Left forelimb (tissue), 1 donor: ENCODE measurements around the gene CEP120.
"Not testable (repeated sequence)": the region's sequence is repeated elsewhere in the genome, so short reads cannot be mapped to it uniquely, and the experiment has no call there.

Experiments
- DNase-seq: peaks from one replicate; pipeline ENCODE4 v3.0.0-alpha.2; 2018; ENCODE audit warnings: low spot score

CEP120 gene

DNA sequence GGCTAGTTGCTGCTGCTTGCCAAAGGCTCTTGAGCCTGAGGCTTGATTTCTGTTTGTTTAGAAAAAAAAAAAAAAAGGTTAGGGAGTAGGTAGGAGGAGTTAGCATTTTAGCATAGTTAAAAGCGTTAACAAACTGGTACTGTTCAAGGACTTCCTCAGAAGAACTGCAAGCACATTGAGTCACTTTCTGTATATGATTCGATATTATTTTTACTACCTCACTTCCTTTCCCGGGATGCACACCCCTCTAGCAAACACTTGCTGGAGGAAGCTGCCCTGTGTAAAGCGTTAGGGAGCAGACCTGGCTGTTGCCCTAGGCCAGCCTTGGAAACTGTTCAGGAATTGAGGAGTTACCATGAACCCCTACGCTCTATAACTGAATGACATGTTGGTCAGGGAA lies 15.7 kb upstream of the CEP120 start:
- no peak for DNase-seq

DNA sequence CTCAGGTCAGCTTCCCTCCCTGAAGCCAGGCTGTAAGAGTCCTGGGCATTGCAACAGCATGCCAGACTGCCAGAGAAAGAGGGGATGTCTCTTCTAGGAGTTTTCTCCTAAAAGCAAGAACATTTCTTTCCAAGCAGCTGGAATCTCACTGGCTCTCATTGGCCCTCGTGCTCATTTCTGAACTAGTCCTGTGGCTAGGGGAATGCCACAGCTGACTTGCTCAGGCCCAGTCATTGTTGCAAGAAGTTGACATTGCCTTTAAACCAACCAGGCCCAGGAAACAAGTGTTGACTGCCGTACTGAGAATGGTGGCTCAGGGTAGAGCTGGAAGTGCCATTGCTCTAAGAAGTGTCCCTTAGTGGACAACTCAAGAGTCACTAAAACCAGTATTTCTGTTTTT lies 15.0 kb upstream of the CEP120 start:
- no peak for DNase-seq

DNA sequence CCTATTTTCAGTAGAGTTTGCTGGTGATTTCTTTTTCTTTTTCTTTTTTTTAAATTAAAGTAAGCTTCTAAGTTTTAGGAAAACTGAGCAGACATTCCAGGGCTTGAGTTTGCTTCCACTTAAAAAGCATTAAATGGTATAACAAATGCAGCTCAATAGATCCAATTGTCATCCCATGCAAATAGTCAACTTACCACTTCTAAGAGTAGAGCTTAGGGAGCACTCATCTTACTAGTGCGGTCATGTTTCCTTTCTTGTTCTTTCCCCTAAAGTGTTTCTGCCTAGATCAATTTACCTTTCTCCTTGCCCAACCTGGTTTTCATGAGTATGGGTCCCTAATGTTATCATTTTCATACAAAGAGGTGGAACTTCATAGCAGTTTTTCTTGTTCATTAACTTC lies 13.0 kb upstream of the CEP120 start:
- no peak for DNase-seq

DNA sequence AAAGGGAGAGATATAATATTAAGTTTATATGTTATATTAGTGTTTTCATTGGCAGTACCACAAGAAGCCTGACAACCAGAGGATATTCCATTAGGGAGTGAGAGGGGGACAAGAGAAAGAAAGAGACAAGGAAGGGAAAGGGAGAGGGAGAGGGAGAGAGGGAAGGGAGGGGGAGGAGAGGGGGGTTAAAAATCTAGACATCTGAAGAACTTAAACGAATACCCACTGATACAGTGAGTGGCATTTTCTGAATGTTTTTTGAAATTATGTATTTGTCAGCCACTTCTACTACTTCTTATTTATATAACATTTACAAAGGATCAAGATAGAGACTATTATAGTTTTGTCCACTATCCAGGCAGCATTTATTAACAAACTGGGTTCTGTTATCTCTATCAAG lies 11.6 kb upstream of the CEP120 start:
- DNase-seq, result no peak

DNA sequence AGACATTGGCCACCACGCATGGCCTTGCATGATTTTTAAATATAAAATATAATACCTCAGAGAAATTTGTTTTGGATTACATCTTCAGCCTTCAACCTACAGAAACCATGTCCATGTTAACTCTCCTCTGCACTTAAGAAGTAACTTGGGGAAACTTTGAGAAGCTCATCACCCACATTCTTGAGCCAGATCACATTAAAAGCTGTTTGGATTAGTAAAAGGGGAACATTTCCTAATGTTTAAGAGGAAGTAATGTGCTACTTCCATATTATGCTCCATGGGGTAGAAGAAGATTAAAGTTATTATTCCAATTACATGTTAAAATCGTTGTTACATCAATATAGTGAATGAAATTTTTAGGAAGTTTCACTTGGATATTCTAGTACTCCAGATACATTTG lies 10.4 kb upstream of the CEP120 start:
- DNase-seq, result no peak

DNA sequence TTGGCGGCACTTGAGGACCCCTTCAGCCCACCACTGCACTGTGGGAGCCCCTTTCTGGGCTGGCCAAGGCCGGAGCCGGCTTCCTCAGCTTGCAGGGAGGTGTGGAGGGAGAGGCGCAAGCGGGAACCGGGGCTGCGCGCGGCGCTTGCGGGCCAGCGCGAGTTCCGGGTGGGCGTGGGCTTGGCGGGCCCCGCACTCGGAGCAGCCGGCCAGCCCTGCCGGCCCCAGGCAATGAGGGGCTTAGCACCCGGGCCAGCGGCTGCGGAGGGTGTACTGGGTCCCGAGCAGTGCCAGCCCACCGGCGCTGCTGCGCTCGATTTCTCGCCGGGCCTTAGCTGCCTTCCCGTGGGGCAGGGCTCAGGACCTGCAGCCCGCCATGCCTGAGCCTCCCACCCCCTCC lies 7.2 kb upstream of the CEP120 start:
- not testable (repeated sequence) for DNase-seq

DNA sequence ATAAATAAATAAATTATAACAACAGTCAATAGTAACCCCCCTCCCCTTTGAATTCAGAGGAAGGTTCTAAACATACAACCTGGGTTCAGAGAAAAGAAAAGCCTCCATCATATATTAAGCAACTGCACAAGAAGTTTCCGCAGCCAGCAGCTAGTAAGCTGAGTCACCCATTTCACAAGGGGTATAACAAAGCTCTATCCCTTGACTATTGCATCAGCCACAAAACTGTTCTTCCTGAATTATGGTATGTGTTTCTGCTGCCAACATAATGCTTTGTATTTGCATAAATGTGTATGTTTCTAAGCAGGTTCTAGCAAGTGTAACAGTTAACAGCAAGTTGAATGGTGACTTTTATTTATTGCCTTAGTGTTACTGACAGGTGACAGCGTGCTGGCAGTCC lies 6.8 kb upstream of the CEP120 start:
- DNase-seq, result no peak

DNA sequence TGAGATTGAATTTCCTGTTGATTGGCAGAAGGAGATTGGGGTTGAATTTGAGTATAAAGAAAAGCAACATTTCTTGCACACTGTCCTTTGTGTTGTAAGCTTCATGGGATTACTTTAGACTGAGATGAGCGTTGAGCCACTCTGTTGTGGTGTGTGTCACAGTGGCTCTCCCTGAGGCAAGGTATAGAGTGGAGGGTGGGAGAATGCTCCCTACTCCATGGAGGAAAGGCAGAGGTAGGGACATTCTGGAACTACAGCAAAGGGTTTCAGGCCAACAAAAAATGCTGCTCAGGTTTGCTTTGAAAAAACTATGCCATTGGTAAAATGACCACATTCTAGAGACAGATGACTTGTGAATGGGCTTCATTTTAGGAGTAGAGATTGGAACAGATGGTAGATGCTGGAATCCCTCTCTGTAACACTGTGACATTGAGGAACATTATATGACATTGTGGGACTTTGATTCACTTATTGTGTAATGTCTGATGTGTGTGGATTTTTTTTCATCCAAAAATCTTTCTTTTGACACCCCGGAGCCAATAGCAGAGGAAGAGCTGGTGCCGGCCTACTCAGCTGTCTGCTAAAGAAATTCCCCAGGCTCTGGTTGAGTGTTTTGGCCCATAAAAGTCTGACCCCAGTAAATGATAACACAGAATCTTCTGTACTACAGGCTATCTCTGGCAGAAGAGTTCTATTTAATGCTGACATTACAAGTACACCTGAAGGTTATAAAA lies 6.2 kb upstream of the CEP120 start:
- no peak for DNase-seq

DNA sequence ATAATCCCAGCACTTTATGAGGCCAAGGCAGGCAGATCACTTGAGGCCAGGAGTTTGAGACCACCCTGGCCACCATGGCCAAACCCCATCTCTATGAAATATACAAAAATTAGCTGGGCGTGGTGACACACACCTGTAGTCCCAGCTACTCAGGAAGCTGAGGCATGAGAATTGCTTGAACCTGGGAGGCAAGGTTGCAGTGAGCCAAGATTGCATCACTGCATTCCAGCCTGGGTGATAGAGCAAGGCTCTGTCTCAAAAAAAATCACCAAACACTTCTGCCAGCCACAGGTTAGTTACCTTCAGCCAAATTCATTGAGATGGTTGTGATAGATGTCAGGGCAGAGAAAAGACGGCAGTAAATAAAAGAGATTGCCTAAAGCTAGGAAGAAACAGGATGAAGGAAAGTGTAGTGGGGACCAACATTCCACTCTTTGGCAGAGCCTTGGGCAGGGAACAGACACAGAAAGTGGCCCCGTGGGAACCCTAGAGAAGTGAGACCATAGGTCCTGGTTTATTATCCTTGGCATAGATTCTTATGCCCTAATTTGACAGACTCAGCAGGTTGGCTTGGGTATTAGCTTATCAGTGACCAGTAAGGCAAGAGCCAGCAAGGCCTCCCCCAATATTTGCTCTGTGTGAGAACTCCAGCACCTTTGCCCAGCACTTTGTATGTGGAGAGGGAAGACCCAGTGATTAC lies 5.5 kb upstream of the CEP120 start:
- no peak for DNase-seq

DNA sequence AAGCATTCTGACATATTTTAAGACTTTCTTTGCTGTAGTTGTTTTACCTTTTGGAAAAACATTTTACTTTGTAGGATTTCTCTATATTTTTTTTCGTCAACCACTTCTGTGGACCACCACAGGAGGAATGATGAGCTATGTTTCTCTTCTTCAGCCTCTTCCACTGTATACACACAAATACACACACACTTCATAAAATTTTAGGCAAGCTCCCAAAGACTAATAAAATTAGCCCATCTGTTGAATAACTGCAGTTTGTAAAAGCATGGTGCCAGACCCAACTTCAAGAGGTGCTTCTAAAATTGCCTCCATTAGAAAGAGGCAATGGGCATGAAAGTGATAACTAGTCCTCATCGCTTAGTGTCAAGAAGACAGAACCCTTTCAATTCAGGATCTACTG lies 4.1 kb upstream of the CEP120 start:
- DNase-seq, result no peak

DNA sequence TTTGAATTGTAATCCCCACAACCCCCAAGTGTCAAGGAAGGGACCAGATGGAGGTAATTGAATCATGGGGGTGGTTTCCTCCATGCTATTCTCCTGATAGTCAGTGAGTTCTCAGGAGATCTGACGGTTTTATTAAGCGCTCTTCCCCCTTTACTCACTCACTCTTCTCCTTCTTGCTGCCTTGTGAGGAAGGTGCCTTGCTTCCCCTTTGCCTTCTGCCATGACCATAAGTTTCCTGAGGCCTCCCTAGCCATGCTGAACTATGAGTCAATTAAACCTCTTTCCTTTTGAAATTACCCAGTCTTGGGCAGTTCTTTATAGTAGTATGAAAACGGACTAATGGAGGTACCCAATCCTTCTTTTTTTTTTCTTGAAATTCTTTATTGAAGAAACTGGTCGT lies 2.2 kb upstream of the CEP120 start:
- DNase-seq, result no peak

DNA sequence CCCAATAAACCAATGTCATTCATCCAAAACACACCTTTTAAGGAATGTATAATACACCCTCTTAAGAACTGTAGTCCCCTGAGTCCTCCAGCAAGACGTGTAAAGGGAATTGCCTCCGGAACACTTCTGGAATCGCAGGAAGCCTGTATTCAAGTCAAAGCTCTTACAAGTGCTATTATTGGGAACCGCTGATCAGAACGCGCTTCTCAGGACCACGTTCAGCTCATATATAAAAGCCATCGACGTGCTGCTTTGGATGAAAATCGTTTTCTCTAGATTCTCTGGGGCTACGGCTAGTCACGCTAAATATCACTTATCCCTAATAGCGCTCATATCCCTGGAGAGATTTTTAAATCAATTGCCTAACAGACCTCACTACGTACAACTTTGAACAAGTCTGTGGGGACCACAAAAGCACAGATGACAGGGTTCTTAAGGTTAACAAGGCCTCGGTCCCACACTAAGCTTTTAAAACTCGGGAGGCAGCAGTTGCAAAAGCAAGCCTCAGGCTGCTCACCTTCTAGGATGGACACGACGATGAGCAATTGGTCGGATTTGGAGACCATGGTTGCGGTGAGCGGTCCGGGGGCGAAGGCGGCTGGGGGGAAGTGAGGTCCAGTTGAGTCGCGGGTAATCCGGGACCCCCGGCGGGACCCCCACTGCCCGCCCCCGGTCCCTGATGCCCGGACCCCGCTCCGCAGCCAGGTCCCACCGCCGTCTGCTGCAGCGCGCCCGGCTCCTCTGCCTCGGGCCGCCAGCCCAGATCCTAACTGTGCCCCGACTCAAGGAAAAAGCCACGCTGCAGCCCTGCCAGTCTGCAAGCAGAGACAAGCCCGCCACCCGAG lies 548 bp downstream of the CEP120 start:
- no peak for DNase-seq

DNA sequence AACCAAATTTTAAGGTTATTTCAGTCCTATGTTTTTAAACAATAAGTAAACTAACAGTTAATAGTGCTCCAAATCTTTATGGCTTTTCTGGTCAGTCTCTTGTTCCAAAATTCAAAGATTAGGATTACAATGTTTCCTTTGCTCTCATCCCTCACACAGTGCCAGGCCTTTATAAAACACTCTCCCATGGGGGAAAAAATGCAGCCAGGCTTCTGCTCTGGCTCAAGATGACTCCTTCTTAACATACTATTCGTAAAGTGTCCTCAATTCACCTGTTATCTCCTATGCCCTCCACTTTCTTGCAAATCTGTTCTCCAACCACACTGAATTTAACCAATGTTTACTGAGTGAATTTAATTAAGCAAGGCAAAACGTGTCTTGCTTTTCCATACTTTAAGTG lies 1.4 kb downstream of the CEP120 start:
- no peak for DNase-seq

DNA sequence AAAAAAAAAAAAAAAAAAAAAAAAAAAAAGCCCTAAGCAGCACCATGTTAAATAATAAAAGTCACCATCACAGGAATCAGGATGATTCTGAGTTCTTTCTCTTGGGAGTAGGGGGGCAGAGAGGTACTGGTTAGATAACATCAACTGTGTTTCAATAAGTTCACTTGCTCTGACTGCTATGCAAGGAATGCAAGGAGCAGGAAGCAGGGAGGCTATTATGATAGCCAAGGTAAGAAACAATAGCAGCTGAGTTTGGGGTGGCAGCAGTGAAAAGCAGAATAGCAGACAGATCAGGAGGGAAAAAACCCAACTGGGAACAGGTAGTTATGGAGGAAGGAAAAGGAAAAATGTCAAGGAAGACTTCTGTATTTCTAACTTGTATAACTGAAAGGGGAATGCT lies 8.2 kb downstream of the CEP120 start:
- no peak for DNase-seq

DNA sequence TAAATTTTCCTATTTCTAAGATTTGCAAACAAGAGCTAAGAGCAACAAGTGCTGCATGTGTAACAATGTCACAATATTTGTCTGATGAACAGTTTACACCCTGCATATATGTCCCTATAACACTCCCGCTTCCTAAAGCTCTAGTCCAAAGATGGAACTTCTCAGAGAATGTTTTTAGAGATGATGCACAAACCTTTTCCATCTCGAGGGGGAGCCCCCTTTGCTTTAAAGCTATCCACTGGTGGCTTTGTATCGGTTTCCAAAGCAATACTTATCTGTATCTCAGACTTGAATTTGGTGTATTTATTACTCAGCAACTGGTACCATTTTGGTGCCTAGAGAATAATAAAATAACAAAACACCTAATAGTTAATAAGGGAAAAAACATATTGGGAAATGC lies 11.0 kb downstream of the CEP120 start:
- no peak for DNase-seq

DNA sequence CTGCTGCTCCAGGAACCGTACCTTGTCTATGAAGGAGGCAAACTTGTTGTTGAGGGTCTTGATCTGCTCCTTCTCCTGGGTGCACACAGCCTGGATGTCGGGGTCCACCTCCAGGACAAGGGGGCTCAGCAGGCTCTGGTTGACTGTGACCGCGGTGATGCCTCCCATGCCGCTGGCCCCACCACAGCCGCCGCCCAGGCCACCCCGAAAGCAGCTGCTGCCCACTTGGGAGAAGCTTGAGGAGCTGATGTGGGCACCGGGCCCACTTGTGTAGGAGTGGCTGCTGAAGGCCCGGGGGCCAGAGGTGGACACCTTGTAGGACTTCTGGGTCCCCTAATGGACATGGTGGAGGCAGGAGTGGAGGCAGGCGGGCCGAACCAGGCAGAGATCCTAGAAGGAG lies 21.2 kb downstream of the CEP120 start:
- not testable (repeated sequence) for DNase-seq

DNA sequence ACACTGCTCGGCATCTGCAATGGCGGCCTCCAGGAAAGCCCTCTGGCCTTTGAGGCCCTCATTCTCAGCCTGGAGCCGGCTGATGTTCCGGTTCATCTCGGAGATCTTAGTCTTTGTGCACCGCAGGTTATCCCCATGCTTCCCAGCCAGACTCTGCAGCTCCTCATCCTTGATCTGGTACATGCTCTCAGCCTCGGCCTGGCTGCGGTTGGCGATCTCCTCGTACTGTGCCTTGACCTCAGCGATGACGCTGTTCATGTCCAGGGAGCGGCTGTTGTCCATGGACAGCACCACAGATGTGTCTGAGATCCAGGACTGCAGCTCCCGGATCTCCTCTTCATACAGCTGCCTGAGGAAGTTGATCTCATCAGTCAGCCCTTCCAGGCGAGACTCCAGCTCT lies 21.9 kb downstream of the CEP120 start:
- DNase-seq, result no peak

DNA sequence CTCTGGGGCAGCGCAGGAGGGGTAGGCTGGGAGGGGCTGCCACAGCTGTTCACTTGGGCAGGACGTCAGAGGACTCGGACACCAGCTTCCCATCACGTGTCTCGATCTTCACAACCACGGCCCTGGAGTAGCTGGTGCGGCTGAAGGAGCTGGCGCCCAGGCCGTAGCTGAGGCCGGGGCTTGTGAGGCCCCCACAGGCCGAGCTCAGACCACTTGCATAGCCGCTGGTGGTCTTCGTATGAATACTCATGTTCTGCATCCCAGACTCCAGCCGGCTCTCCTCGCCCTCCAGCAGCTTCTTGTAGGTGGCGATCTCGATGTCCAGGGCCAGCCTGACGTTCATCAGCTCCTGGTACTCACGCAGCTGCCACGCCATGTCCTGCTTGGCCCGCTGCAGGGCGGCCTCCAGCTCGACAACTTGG lies 22.3 kb downstream of the CEP120 start:
- DNase-seq, result not testable (repeated sequence)

DNA sequence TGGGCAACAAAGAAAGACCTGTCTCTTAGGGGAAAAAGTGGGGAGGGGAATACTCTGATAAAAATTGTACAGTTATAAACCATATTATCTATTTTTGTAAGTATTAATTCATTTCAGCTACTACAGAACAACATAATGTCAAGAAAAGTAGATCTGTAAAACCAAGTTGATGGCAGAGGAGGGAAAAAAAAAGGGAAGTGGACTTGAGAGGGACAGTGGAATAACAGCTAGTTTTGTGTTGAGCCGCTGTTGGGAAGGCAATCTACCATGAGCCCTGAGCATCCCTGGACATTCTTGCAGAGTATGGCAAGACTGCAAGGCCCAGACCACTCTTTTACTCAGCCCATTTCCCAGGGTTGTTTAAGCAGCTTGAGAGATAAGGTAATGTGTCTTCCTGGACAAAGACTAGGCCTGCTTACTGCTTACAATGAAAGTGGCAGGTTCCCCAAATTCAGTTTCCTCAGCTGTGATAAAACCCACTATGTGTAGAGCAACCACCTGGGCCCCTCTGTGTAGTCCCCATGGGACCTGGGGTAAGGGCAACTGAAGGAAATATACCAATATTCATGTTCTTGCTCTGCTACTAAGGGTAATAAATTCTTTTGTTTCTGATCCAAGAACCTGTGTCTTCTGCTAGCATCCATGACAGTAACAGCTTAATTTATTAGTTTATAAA lies 25.0 kb downstream of the CEP120 start:
- DNase-seq, result no peak

DNA sequence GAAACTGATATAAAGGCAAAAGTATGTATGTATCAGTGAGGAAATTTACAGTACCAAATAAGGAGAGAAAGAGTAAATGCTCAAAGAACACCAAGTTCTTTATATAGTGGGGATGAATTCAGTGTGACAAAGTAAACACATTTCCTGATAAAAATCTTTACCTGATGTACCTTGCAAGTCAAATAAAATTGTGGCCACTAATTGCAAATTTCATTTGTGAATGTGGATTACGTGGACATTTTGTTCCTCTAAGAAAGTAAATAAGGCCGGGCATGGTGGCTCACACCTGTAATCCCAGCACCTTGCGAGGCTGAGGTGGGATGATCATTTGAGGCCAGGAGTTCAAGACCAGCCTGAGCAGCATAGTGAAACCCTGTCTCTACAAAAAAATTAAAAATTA lies 25.7 kb downstream of the CEP120 start:
- DNase-seq, result no peak

DNA sequence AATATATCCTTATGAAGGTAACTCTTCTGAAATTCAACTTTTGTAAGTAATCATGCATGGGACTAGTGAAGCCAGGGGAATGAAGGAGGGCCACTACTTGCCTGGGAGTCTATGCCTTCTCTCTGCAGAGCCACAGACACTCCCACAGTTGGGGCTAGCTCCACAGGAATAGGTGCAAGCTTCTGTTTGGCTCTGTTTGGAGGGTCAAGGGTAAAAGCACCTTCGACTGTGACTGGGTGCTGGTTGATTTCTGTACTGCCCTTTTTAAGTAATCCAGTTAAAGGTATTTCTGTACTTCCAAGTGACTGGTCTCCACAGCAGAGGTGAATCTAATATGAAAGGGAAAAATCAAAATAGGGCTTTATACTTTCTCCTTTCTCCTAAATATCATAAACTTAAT lies 32.2 kb downstream of the CEP120 start:
- DNase-seq, result no peak

DNA sequence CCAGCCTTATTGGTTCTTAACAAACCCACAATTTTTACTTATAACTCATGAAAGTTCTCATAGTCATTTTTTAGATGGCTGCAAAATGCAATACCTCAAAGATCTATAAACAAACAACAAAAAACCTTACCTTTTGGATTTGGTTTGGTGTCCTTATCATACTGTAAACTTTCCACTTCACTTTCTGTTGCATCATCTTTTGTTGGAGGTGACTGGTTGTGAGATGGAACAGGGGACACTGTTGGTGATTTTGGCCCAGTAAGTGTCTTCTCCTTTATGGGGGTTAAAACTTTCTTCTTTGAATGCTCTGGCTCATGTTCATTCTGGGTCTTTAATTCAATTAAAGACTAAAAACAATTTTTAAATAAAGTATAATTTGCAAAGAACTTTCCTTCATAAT lies 33.4 kb downstream of the CEP120 start:
- no peak for DNase-seq
